ENCODE data around the gene TMUB1. TPM values are rescaled to one million over a fixed set of nuclear protein-coding genes. Genes with fewer than 3 reads are reported as not detected.

The TMUB1 gene
- total and polyA plus RNA-seq, 9 of the 15 experiments (the other 6 are each of a cell fraction or from before 2014, with no cell fraction given), result 0.14 to 241 (median 74.1) TPM

DNA sequence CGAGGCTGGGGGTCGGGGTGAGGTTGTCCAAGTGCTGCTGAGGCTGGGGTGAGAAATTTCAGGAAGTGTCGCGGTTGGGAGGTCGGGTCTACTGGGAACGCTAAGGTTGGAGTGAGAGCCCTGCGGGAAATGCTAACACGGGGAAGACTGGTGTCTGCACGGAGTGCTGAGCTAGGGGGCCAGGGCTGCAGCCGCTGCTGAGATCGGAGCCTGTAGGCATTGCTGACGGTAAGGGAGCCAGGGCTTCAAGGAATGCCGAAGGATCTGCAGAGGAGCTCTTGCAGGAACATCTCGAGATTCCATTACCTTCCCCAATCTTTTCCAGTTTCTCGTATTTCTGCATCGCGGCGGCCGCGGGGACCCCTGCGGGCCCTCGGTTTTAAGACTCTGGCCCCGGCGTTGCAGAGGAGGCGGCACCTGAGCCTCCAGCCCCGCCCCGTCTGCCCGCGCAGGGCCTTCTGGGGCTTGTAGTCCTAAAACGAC, 25.7 kb downstream of the TMUB1 start, which contains the start of gene CDK5 (continued):
- TF ChIP-seq CHD4 (IDR thresholded peaks at IDR 0.05; ENCODE audit: insufficient read depth, insufficient replicate concordance, low read depth, low read length, poor library complexity, severe bottlenecking) (no peak), SLC30A9 (CRISPR knock-in tag; IDR thresholded peaks at IDR 0.05) (no peak), POLR2G (IDR thresholded peaks at IDR 0.05; ENCODE audit: low read depth, low read length) (no peak), SMC3 (conservative IDR thresholded peaks at IDR 0.05; ENCODE audit: insufficient read depth, low read depth, low read length) (no peak; the same call in 1 of the 2 replicates), SPI1 (IDR thresholded peaks at IDR 0.05; ENCODE audit: borderline replicate concordance, low read depth, low read length) (peak; percentile 72; the same call in 1 of the 2 replicates), CXXC5 (CRISPR knock-in tag; IDR thresholded peaks at IDR 0.05) (no peak), ZNF354B (CRISPR knock-in tag; IDR thresholded peaks at IDR 0.05) (no peak), ZKSCAN3 (CRISPR knock-in tag; IDR thresholded peaks at IDR 0.05) (no peak), KDM4B (IDR thresholded peaks at IDR 0.05; ENCODE audit: borderline replicate concordance in 2 of 2, low read depth in 1 of 2) (no peak), ZEB2 (IDR thresholded peaks at IDR 0.05) (no peak), KLF10 (CRISPR knock-in tag; IDR thresholded peaks at IDR 0.05) (no peak), ZNF143 (CRISPR knock-in tag; IDR thresholded peaks at IDR 0.05) (no peak), POLR2AphosphoS2 (IDR thresholded peaks at IDR 0.05; ENCODE audit: low read length) (no peak)
- TF ChIP-seq, protein P1, sequence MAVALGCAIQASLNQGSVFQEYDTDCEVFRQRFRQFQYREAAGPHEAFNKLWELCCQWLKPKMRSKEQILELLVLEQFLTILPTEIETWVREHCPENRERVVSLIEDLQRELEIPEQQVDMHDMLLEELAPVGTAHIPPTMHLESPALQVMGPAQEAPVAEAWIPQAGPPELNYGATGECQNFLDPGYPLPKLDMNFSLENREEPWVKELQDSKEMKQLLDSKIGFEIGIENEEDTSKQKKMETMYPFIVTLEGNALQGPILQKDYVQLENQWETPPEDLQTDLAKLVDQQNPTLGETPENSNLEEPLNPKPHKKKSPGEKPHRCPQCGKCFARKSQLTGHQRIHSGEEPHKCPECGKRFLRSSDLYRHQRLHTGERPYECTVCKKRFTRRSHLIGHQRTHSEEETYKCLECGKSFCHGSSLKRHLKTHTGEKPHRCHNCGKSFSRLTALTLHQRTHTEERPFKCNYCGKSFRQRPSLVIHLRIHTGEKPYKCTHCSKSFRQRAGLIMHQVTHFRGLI (CRISPR knock-in tag; IDR thresholded peaks at IDR 0.05), result peak; percentile 41; the same call in 1 of the 2 replicates
- TF ChIP-seq, protein P2, sequence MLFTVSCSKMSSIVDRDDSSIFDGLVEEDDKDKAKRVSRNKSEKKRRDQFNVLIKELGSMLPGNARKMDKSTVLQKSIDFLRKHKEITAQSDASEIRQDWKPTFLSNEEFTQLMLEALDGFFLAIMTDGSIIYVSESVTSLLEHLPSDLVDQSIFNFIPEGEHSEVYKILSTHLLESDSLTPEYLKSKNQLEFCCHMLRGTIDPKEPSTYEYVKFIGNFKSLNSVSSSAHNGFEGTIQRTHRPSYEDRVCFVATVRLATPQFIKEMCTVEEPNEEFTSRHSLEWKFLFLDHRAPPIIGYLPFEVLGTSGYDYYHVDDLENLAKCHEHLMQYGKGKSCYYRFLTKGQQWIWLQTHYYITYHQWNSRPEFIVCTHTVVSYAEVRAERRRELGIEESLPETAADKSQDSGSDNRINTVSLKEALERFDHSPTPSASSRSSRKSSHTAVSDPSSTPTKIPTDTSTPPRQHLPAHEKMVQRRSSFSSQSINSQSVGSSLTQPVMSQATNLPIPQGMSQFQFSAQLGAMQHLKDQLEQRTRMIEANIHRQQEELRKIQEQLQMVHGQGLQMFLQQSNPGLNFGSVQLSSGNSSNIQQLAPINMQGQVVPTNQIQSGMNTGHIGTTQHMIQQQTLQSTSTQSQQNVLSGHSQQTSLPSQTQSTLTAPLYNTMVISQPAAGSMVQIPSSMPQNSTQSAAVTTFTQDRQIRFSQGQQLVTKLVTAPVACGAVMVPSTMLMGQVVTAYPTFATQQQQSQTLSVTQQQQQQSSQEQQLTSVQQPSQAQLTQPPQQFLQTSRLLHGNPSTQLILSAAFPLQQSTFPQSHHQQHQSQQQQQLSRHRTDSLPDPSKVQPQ (CRISPR knock-in tag; IDR thresholded peaks at IDR 0.05; ENCODE audit: borderline replicate concordance), result 0 out of 2 replicates have a peak, but pooled peaks have one; percentile 21
- TF ChIP-seq, protein P3, sequence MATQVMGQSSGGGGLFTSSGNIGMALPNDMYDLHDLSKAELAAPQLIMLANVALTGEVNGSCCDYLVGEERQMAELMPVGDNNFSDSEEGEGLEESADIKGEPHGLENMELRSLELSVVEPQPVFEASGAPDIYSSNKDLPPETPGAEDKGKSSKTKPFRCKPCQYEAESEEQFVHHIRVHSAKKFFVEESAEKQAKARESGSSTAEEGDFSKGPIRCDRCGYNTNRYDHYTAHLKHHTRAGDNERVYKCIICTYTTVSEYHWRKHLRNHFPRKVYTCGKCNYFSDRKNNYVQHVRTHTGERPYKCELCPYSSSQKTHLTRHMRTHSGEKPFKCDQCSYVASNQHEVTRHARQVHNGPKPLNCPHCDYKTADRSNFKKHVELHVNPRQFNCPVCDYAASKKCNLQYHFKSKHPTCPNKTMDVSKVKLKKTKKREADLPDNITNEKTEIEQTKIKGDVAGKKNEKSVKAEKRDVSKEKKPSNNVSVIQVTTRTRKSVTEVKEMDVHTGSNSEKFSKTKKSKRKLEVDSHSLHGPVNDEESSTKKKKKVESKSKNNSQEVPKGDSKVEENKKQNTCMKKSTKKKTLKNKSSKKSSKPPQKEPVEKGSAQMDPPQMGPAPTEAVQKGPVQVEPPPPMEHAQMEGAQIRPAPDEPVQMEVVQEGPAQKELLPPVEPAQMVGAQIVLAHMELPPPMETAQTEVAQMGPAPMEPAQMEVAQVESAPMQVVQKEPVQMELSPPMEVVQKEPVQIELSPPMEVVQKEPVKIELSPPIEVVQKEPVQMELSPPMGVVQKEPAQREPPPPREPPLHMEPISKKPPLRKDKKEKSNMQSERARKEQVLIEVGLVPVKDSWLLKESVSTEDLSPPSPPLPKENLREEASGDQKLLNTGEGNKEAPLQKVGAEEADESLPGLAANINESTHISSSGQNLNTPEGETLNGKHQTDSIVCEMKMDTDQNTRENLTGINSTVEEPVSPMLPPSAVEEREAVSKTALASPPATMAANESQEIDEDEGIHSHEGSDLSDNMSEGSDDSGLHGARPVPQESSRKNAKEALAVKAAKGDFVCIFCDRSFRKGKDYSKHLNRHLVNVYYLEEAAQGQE (IDR thresholded peaks at IDR 0.05; ENCODE audit: borderline replicate concordance), result no peak
- TF ChIP-seq, protein P3 (CRISPR knock-in tag; IDR thresholded peaks at IDR 0.05; ENCODE audit: low read depth), result peak; percentile 47; the same call in 1 of the 2 replicates

All from K562 (cell line).